Sigmoid colon (tissue), 7 donors: Measurements from ENCODE around the gene BRSK2. TPM values are rescaled to one million over a fixed set of nuclear protein-coding genes. Genes with fewer than 3 reads are reported as not detected.

ENCODE experiments used
- DNase-seq: peaks from one replicate; pipeline ENCODE4 v3.0.0-alpha.2; 2019
- H3K27ac ChIP-seq, 4 donors: fragments of 200-600 bp; sonication (generic); one replicate each; pipeline ENCODE4 v1.5.1; 2016 to 2019; ENCODE audit warnings: mild to moderate bottlenecking in 1 of 4
- H3K27me3 ChIP-seq, 3 donors: fragments of 200-600 bp; sonication (generic); one replicate each; pipeline ENCODE4 v1.5.1; 2019; ENCODE audit warnings: mild to moderate bottlenecking in 1 of 3
- H3K36me3 ChIP-seq, 4 donors: fragments of 200-600 bp; sonication (generic); one replicate each; pipeline ENCODE4 v1.5.1; 2016 to 2019
- H3K4me1 ChIP-seq, 4 donors: fragments of 200-600 bp; sonication (generic); one replicate each; pipeline ENCODE4 v1.5.1; 2017 to 2019
- H3K4me3 ChIP-seq, 4 donors: fragments of 200-600 bp; sonication (generic); one replicate each; pipeline ENCODE4 v1.5.1; 2017 to 2019; ENCODE audit warnings: mild to moderate bottlenecking in 2 of 4, moderate library complexity in 1 of 4
- H3K9me3 ChIP-seq, 4 donors: fragments of 200-600 bp in 3 of 4; sonication (generic) in 3 of 4; one replicate each; pipeline versions ENCODE4 v1.5.1 to v1.6.1; 2013 to 2019
- EP300 ChIP-seq, 4 donors: sonication (generic); formaldehyde crosslinking; IDR thresholded peaks; one replicate each; pipeline ENCODE4 v1.6.1; 2017; ENCODE audit warnings: antibody characterized with exemption in 4 of 4
- POLR2A ChIP-seq, 2 donors: fragments of 450-650 bp; IDR thresholded peaks; one replicate each; pipeline ENCODE4 v1.6.1; 2016; ENCODE audit warnings: antibody characterized with exemption in 2 of 2, mild to moderate bottlenecking in 2 of 2, moderate library complexity in 2 of 2
- POLR2AphosphoS5 ChIP-seq, 4 donors: sonication (generic); formaldehyde crosslinking; IDR thresholded peaks; one replicate each; pipeline ENCODE4 v1.6.1; 2017; ENCODE audit warnings: antibody characterized with exemption in 4 of 4
- WGBS, 2 donors: extraction: QIAGEN DNeasy Blood & Tissue Kit; methylation state at CpG; one replicate each; pipeline ENCODE4 v1.1.7; 2013; 5-methylcytosine and 5-hydroxymethylcytosine counted together
- intact Hi-C: fragments of 100-400 bp; cut with DNase I; formaldehyde crosslinking; loops from one replicate; pipeline ENCODE4 v1.15.1; 2023
- polyA plus RNA-seq, 3 donors: library from polyadenylated mRNA; stranded (reverse); fragments of 200-250 nt; gene quantifications; one replicate each; pipeline ENCODE4 v1.2.3, GENCODE V29; 2013
- total RNA-seq, 4 donors: library from RNA; depleted of rRNA; stranded (reverse); fragments of >200 nt; gene quantifications; one replicate each; pipeline ENCODE4 v1.1.0, GENCODE V29; 2016
- TF ChIP-seq, protein P1 (sequence below), 4 experiments: fragments of 450-650 bp in 3 of 4; fragments of 200-600 bp in 1 of 4; IDR thresholded peaks; one replicate each; pipeline ENCODE4 v1.5.1; 2016 to 2019; ENCODE audit warnings: antibody characterized with exemption in 4 of 4, mild to moderate bottlenecking in 3 of 4, moderate library complexity in 2 of 4
- donor health status: healthy with polysubstance abuse.
- donor health status: Bipolar disorder and iron deficiency.
- donor health status: healthy.

BRSK2 gene
- total and polyA plus RNA-seq, 7 donors: 1.7 to 3.2 (median 1.9) TPM; not detected in 2

- Histone ChIP-seq H3K4me1 (peaks cover 0 to 49% (median 45%) of the 10 kb centered on the region in 4 donors), H3K4me3 (peak overlapping the region in 1 of 4 donors; percentile 55), H3K27me3 (no peaks in the 10 kb centered on the region), H3K36me3 (peaks cover 0 to 17% (median 0%) of the 10 kb centered on the region in 4 donors), H3K9me3 (peaks cover 0 to 2% (median 0%) of the 10 kb centered on the region in 4 donors), H3K27ac (peak overlapping the region; percentile 86 to 94 (median 94))
- 87 to 90% methylated on average over 46 of the region's 46 CpGs for WGBS, 2 donors
- DNase-seq: no peak
- TF ChIP-seq EP300 (IDR thresholded peaks at IDR 0.05): no peak
- TF ChIP-seq POLR2A (IDR thresholded peaks at IDR 0.05): no peak
- TF ChIP-seq POLR2AphosphoS5 (IDR thresholded peaks at IDR 0.05): no peak
- TF ChIP-seq, protein P1, sequence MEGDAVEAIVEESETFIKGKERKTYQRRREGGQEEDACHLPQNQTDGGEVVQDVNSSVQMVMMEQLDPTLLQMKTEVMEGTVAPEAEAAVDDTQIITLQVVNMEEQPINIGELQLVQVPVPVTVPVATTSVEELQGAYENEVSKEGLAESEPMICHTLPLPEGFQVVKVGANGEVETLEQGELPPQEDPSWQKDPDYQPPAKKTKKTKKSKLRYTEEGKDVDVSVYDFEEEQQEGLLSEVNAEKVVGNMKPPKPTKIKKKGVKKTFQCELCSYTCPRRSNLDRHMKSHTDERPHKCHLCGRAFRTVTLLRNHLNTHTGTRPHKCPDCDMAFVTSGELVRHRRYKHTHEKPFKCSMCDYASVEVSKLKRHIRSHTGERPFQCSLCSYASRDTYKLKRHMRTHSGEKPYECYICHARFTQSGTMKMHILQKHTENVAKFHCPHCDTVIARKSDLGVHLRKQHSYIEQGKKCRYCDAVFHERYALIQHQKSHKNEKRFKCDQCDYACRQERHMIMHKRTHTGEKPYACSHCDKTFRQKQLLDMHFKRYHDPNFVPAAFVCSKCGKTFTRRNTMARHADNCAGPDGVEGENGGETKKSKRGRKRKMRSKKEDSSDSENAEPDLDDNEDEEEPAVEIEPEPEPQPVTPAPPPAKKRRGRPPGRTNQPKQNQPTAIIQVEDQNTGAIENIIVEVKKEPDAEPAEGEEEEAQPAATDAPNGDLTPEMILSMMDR (IDR thresholded peaks at IDR 0.05): no peak
- intact Hi-C loops: loop anchor here (2.0 to 10.0 kb wide), 4 partner anchors 21 to 923 kb away; no protein-coding TSS in a partner anchor
Measured at GRCh38 chr11:1461826-1462697, 72.3 kb downstream of the BRSK2 start.

GRCh38 chr11:1462698-1462975, 72.9 kb downstream of the BRSK2 start:
- Histone ChIP-seq H3K27me3 (no peaks in the 10 kb centered on the region), H3K9me3 (peaks cover 0 to 2% (median 0%) of the 10 kb centered on the region in 4 donors), H3K4me1 (peaks cover 0 to 53% (median 44%) of the 10 kb centered on the region in 4 donors), H3K27ac (peak overlapping the region; percentile 42 to 94 (median 94)), H3K36me3 (peaks cover 0 to 22% (median 0%) of the 10 kb centered on the region in 4 donors), H3K4me3 (no peak overlapping the region)
- intact Hi-C loops: loop anchor here (5.0 to 10.0 kb wide), 2 partner anchors 95 to 922 kb away; no protein-coding TSS in a partner anchor
- TF ChIP-seq, protein P1 (IDR thresholded peaks at IDR 0.05): no peak
- TF ChIP-seq POLR2AphosphoS5 (IDR thresholded peaks at IDR 0.05) (no peak), POLR2A (IDR thresholded peaks at IDR 0.05) (no peak), EP300 (IDR thresholded peaks at IDR 0.05) (no peak)
- DNase-seq: no peak
- 87 to 90% methylated on average over 13 of the region's 13 CpGs for WGBS, 2 donors

DNA sequence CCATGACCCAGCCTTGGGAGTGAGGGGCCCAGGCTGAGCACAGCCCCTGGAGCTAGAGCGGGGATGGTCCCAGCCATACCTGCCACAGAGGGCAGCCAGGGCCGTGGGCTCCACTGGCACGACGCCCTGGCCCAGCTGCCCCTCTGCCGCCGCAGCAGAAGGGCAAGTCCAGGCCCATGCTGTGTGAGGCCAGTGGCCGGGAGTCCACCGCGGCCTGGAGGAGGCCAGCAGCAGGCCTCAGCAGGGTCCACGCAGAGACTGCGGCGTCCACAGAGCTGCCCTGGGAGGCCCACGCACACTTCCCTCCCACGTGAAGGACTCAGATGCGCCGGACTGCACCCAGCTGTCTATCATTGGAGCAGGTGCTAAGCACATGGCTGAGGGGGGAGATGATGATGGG, 73.3 kb downstream of the BRSK2 start:
- TF ChIP-seq, protein P1 (IDR thresholded peaks at IDR 0.05): no peak
- no peak for TF ChIP-seq POLR2AphosphoS5 (IDR thresholded peaks at IDR 0.05)
- no peak for TF ChIP-seq POLR2A (IDR thresholded peaks at IDR 0.05)
- no peak for TF ChIP-seq EP300 (IDR thresholded peaks at IDR 0.05)
- no peak overlapping the region for H3K4me3 ChIP-seq
- H3K9me3 ChIP-seq: peaks cover 0 to 2% (median 0%) of the 10 kb centered on the region in 4 donors
- intact Hi-C loops: loop anchor here (5.0 to 10.0 kb wide), 2 partner anchors 94 to 922 kb away; no protein-coding TSS in a partner anchor
- no peak for DNase-seq
- H3K4me1 ChIP-seq: peaks cover 0 to 53% (median 44%) of the 10 kb centered on the region in 4 donors
- WGBS, 2 donors: 96 to 97% methylated on average over 16 of the region's 16 CpGs
- no peaks in the 10 kb centered on the region for H3K27me3 ChIP-seq
- peaks cover 0 to 22% (median 1%) of the 10 kb centered on the region in 4 donors for H3K36me3 ChIP-seq
- peak overlapping the region; percentile 42 to 94 (median 94) for H3K27ac ChIP-seq

GRCh38 chr11:1466784-1467183, 77.0 kb downstream of the BRSK2 start:
- peaks cover 22 to 59% (median 32%) of the 10 kb centered on the region in 4 donors for H3K36me3 ChIP-seq
- no peak for DNase-seq
- H3K4me3 ChIP-seq: no peak overlapping the region
- H3K9me3 ChIP-seq: peaks cover 0 to 2% (median 0%) of the 10 kb centered on the region in 4 donors
- H3K27me3 ChIP-seq: no peaks in the 10 kb centered on the region
- TF ChIP-seq EP300 (IDR thresholded peaks at IDR 0.05) (no peak), POLR2AphosphoS5 (IDR thresholded peaks at IDR 0.05) (peak in 1 of 4 donors; percentile 8)
- 91 to 93% methylated on average over 16 of the region's 16 CpGs for WGBS, 2 donors
- intact Hi-C loops: loop anchor here (10.0 kb wide), 1 partner anchor 918 kb away; no protein-coding TSS in a partner anchor
- peak overlapping the region in 3 of 4 donors; percentile 63 to 73 (median 72) for H3K27ac ChIP-seq
- H3K4me1 ChIP-seq: peaks cover 0 to 26% (median 19%) of the 10 kb centered on the region in 4 donors

- TF ChIP-seq EP300 (IDR thresholded peaks at IDR 0.05): no peak
- TF ChIP-seq POLR2AphosphoS5 (IDR thresholded peaks at IDR 0.05): no peak
- Histone ChIP-seq H3K9me3 (peaks cover 0 to 2% (median 0%) of the 10 kb centered on the region in 4 donors), H3K27me3 (no peaks in the 10 kb centered on the region), H3K36me3 (peaks cover 22 to 63% (median 34%) of the 10 kb centered on the region in 4 donors), H3K4me1 (peaks cover 0 to 22% (median 15%) of the 10 kb centered on the region in 4 donors), H3K27ac (peak overlapping the region in 3 of 4 donors; percentile 63 to 73 (median 72)), H3K4me3 (no peak overlapping the region)
- intact Hi-C loops: loop anchor here (10.0 kb wide), 1 partner anchor 918 kb away; no protein-coding TSS in a partner anchor
- 91% methylated on average over 9 of the region's 9 CpGs for WGBS, 2 donors
- no peak for DNase-seq
Measured at GRCh38 chr11:1467270-1467669, 77.5 kb downstream of the BRSK2 start.
